Urothelium cell line (cell line): ENCODE measurements around the gene RIPK1.
"Not testable (repeated sequence)": the region's sequence is repeated elsewhere in the genome, so short reads cannot be mapped to it uniquely, and the experiment has no call there.

ENCODE experiments used
- DNase-seq: peaks from one replicate; pipeline ENCODE4 v3.0.0; 2011; ENCODE audit warnings: low spot score, mixed read lengths
- FAIRE-seq: peaks from 2 replicates; lab custom pipeline; 2011; peaks lifted over from hg19 to GRCh38; lab: Jason Lieb, UNC

RIPK1 gene

GRCh38 chr6:3131695-3132094, 63.4 kb downstream of the RIPK1 start:
- FAIRE-seq: no peak

GRCh38 chr6:3133515-3133914, 65.2 kb downstream of the RIPK1 start:
- DNase-seq (no peak), FAIRE-seq (no peak)

More at GRCh38 chr6:3131695-3132094, 63.4 kb downstream of the RIPK1 start:
- DNase-seq: no peak

- FAIRE-seq: no peak
Measured at GRCh38 chr6:3135668-3136291, 67.5 kb downstream of the RIPK1 start.

GRCh38 chr6:3136292-3137011, 68.2 kb downstream of the RIPK1 start:
- no peak for FAIRE-seq
- no peak for DNase-seq

More at GRCh38 chr6:3135668-3136291, 67.5 kb downstream of the RIPK1 start:
- no peak for DNase-seq

- DNase-seq: no peak
- no peak for FAIRE-seq
Measured at GRCh38 chr6:3137057-3137777, 68.9 kb downstream of the RIPK1 start.

- not testable (repeated sequence) for FAIRE-seq, DNase-seq
Measured at GRCh38 chr6:3137873-3138272, 69.6 kb downstream of the RIPK1 start.

GRCh38 chr6:3138341-3138740, 70.0 kb downstream of the RIPK1 start:
- no peak for FAIRE-seq
- DNase-seq: no peak

- DNase-seq (peak; percentile 72), FAIRE-seq (no peak)
Measured at GRCh38 chr6:3139090-3139903, 71.0 kb downstream of the RIPK1 start.

GRCh38 chr6:3140201-3140600, 71.9 kb downstream of the RIPK1 start:
- no peak for DNase-seq
- no peak for FAIRE-seq

GRCh38 chr6:3142536-3142935, 74.2 kb downstream of the RIPK1 start:
- no peak for FAIRE-seq
- DNase-seq: no peak

- FAIRE-seq (no peak), DNase-seq (no peak)
Measured at GRCh38 chr6:3143158-3143557, 74.9 kb downstream of the RIPK1 start.

GRCh38 chr6:3144571-3144970, 76.3 kb downstream of the RIPK1 start:
- no peak for DNase-seq
- FAIRE-seq: no peak

- FAIRE-seq (no peak), DNase-seq (no peak)
Measured at GRCh38 chr6:3147914-3148757, 79.8 kb downstream of the RIPK1 start.

GRCh38 chr6:3151691-3152090, 83.4 kb downstream of the RIPK1 start:
- DNase-seq (no peak), FAIRE-seq (no peak)

- DNase-seq: no peak
- FAIRE-seq: no peak
Measured at GRCh38 chr6:3152689-3153088, 84.4 kb downstream of the RIPK1 start.

GRCh38 chr6:3155416-3155815, 87.1 kb downstream of the RIPK1 start:
- not testable (repeated sequence) for FAIRE-seq

GRCh38 chr6:3156184-3157130, 88.2 kb downstream of the RIPK1 start:
- peak; percentile 12 for DNase-seq
- FAIRE-seq: peak; percentile 67

More at GRCh38 chr6:3155416-3155815, 87.1 kb downstream of the RIPK1 start:
- not testable (repeated sequence) for DNase-seq

- peak; percentile 66 for FAIRE-seq
- DNase-seq: peak; percentile 93
Measured at GRCh38 chr6:3157131-3157933, 89.0 kb downstream of the RIPK1 start, which contains the start of gene TUBB2A. TUBB2A (minus strand) TSS chr6:3157544; CDS start chr6:3157463, 81 bp downstream.
